B cell (primary cell): ENCODE data around the gene DTL. TPM values are rescaled to one million over a fixed set of nuclear protein-coding genes. Genes with fewer than 3 reads are reported as not detected.

Source experiments
- ATAC-seq: fragments of 200-7000 bp; cut with Tn5 transposase; one replicate; pipeline ENCODE4 v1.10.0; 2021; ENCODE audit warnings: low read depth, mild to moderate bottlenecking, moderate number of reproducible peaks, moderate library complexity
- CTCF ChIA-PET: fragments of 350-600 bp; sonication (Branson Sonifier 250); formaldehyde crosslinking; loops from one replicate; lab custom pipeline; 2021; ENCODE audit warnings: antibody characterized with exemption, inconsistent platforms; lab: Charles Lee
- POLR2A ChIA-PET: fragments of 350-600 bp; sonication (Branson Sonifier 250); formaldehyde crosslinking; loops from one replicate; lab custom pipeline; 2021; ENCODE audit warnings: antibody characterized with exemption; lab: Charles Lee
- DNase-seq: peaks from one replicate; pipeline ENCODE4 v3.0.0; 2013
- H2AFZ ChIP-seq: 2 replicates; pipeline ENCODE4 v1.6.1; 2012; ENCODE audit warnings: mild to moderate bottlenecking, low read depth, low read length; ENCODE audit not compliant: insufficient read depth, poor library complexity, severe bottlenecking
- H3K27ac ChIP-seq, 2 donors: 1 replicate in 1 of 2; 2 replicates in 1 of 2; pipeline ENCODE4 v1.5.1; 2012 to 2013; ENCODE audit warnings: low read length in 2 of 2, mild to moderate bottlenecking in 2 of 2, moderate library complexity in 1 of 2
- H3K27me3 ChIP-seq, 4 experiments: fragments of 200-600 bp in 1 of 4; sonication (generic) in 1 of 4; replicated peaks in 1 of 4; 1 replicate in 2 of 4; 2 replicates in 2 of 4; pipeline versions ENCODE4 v1.6.1 to v1.7.0; 2013 to 2016; ENCODE audit warnings: low read length in 3 of 4, mild to moderate bottlenecking in 2 of 4, mixed read lengths in 1 of 4, moderate library complexity in 1 of 4; ENCODE audit not compliant: insufficient read depth in 4 of 4, control insufficient read depth in 3 of 4; ENCODE audit errors: control extremely low read depth in 1 of 4
- H3K36me3 ChIP-seq, 2 experiments: replicated peaks in 1 of 2; 1 replicate in 1 of 2; 2 replicates in 1 of 2; pipeline versions ENCODE4 v1.6.1 to v1.7.1; 2013; ENCODE audit warnings: low read length in 1 of 2; ENCODE audit not compliant: insufficient read depth in 2 of 2, control insufficient read depth in 1 of 2; ENCODE audit errors: control extremely low read depth in 1 of 2, extremely low read depth in 1 of 2
- H3K4me1 ChIP-seq, 2 donors: fragments of 200-600 bp in 1 of 2; sonication (generic) in 1 of 2; 1 replicate in 1 of 2; 2 replicates in 1 of 2; pipeline versions ENCODE4 v1.5.1 to v1.6.1; 2013 to 2017; ENCODE audit warnings: low read length in 2 of 2; ENCODE audit not compliant: control insufficient read depth in 2 of 2, insufficient read depth in 2 of 2
- H3K4me2 ChIP-seq: replicated peaks from 2 replicates; pipeline ENCODE3; 2012; ENCODE audit warnings: mild to moderate bottlenecking, low read depth, low read length; ENCODE audit not compliant: poor library complexity, severe bottlenecking
- H3K4me3 ChIP-seq, 5 experiments: fragments of 200-600 bp in 1 of 5; sonication (generic) in 1 of 5; 1 replicate in 3 of 5; 2 replicates in 2 of 5; pipeline versions ENCODE4 v1.5.1 to v1.7.0; 2011 to 2016; ENCODE audit warnings: low read length in 4 of 5, mild to moderate bottlenecking in 4 of 5, low read depth in 2 of 5, control low read depth in 1 of 5, moderate library complexity in 1 of 5; ENCODE audit not compliant: insufficient read depth in 1 of 5; ENCODE audit errors: control extremely low read depth in 1 of 5, extremely low read depth in 1 of 5
- H3K79me2 ChIP-seq: fragments of 200-600 bp; sonication (generic); one replicate; pipeline ENCODE4 v1.6.0; 2016; ENCODE audit warnings: low read length; ENCODE audit not compliant: control insufficient read depth, insufficient read depth
- H3K9ac ChIP-seq: fragments of 200-600 bp; sonication (generic); 2 replicates; pipeline ENCODE4 v1.6.1; 2017; ENCODE audit warnings: mild to moderate bottlenecking, low read length, moderate library complexity
- H3K9me3 ChIP-seq, 3 donors: one replicate each; pipeline versions ENCODE4 v1.6.1 to v1.7.1; 2013; ENCODE audit warnings: low read length in 2 of 3; ENCODE audit not compliant: control insufficient read depth in 2 of 3, insufficient read depth in 1 of 3; ENCODE audit errors: control extremely low read depth in 1 of 3
- H4K20me1 ChIP-seq: 2 replicates; pipeline ENCODE4 v1.6.0; 2012; ENCODE audit warnings: mild to moderate bottlenecking, low read length; ENCODE audit not compliant: insufficient read depth, control insufficient read depth, poor library complexity, severe bottlenecking
- H3K27ac Mint-ChIP-seq: one replicate; pipeline ENCODE4 v1.8.0; 2021; ENCODE audit warnings: mixed read lengths
- H3K27me3 Mint-ChIP-seq: one replicate; pipeline ENCODE4 v1.8.0; 2021; ENCODE audit warnings: mixed read lengths
- H3K4me1 Mint-ChIP-seq: one replicate; pipeline ENCODE4 v1.8.0; 2021; ENCODE audit warnings: mixed read lengths
- H3K4me3 Mint-ChIP-seq: one replicate; pipeline ENCODE4 v1.8.0; 2021; ENCODE audit warnings: mixed read lengths
- H3K9me3 Mint-ChIP-seq: one replicate; pipeline ENCODE4 v1.8.0; 2022; ENCODE audit warnings: mixed read lengths; ENCODE audit not compliant: insufficient read depth
- EZH2 ChIP-seq: IDR thresholded peaks from 2 replicates; pipeline ENCODE4 v1.6.1; 2012; ENCODE audit warnings: borderline replicate concordance, low read depth, mild to moderate bottlenecking, moderate library complexity, low read length; ENCODE audit not compliant: insufficient read depth, poor library complexity, severe bottlenecking
- WGBS: methylation state at CpG from one replicate; pipeline ENCODE4 v1.1.5; 2013; ENCODE audit warnings: missing lambda C conversion rate; ENCODE audit not compliant: insufficient coverage; 5-methylcytosine and 5-hydroxymethylcytosine counted together
- intact Hi-C: fragments of 100-400 bp; cut with micrococcal nuclease; formaldehyde crosslinking; loops from one replicate; pipeline ENCODE4 v1.10.0; 2022
- polyA plus RNA-seq: library from polyadenylated mRNA; depleted of rRNA; stranded (reverse); fragments of >200 nt; gene quantifications from 2 replicates; pipeline ENCODE4 v1.2.3, GENCODE V29; 2012
- total RNA-seq, 2 donors: library from RNA; stranded (reverse); fragments of 120-200 nt in 1 of 2; gene quantifications; 1 replicate in 1 of 2; 2 replicates in 1 of 2; pipeline versions ENCODE4 v1.2.3 to v1.2.4, GENCODE V29; 2013 to 2022
- TF ChIP-seq, protein P1 (sequence below): fragments of 200-600 bp; IDR thresholded peaks from one replicate; pipeline ENCODE4 v1.8.0; 2022; ENCODE audit warnings: antibody characterized with exemption, mild to moderate bottlenecking

Gene DTL
- total and polyA plus RNA-seq, 2 donors (not counting 1 experiment from before 2014, with no cell fraction given): 0.37 to 0.39 TPM

DNA sequence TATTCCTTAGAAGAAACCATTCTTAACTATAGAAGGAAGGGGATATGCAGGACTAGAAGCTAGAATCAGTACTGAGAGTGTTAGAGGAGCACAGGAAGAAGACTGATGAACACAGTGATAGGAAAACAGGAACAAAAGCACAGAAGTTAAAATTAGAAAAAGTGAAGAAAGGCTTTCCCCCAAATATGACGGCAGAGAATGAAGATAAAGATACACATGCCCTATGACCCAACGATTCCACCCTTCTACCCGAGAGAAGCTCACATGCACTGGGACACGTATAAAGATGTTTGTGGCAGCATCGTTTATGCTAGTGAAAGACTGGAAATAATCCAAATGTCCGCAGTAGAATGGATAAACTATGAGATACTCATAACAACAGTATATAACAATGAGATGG is 74.2 kb downstream of the DTL start:
- Histone ChIP-seq H3K27ac (no peak overlapping the region), H2AFZ (no peak overlapping the region), H3K36me3 (no peaks in the 10 kb centered on the region), H3K4me1 (no peaks in the 10 kb centered on the region), H3K9me3 (no peaks in the 10 kb centered on the region), H3K4me3 (no peak overlapping the region), H3K4me2 (no peak overlapping the region), H4K20me1 (no peaks in the 10 kb centered on the region), H3K9ac (no peak overlapping the region), H3K79me2 (no peaks in the 10 kb centered on the region), H3K27me3 (no peaks in the 10 kb centered on the region)
- no peak for ATAC-seq
- Mint-ChIP-seq H3K4me1 (no peaks in the 10 kb centered on the region), H3K27ac (no peak overlapping the region), H3K4me3 (no peak overlapping the region), H3K27me3 (no peaks in the 10 kb centered on the region), H3K9me3 (no peaks in the 10 kb centered on the region)
- no peak for DNase-seq
- TF ChIP-seq, protein P1, sequence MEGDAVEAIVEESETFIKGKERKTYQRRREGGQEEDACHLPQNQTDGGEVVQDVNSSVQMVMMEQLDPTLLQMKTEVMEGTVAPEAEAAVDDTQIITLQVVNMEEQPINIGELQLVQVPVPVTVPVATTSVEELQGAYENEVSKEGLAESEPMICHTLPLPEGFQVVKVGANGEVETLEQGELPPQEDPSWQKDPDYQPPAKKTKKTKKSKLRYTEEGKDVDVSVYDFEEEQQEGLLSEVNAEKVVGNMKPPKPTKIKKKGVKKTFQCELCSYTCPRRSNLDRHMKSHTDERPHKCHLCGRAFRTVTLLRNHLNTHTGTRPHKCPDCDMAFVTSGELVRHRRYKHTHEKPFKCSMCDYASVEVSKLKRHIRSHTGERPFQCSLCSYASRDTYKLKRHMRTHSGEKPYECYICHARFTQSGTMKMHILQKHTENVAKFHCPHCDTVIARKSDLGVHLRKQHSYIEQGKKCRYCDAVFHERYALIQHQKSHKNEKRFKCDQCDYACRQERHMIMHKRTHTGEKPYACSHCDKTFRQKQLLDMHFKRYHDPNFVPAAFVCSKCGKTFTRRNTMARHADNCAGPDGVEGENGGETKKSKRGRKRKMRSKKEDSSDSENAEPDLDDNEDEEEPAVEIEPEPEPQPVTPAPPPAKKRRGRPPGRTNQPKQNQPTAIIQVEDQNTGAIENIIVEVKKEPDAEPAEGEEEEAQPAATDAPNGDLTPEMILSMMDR: no peak
- no peak for TF ChIP-seq EZH2
- intact Hi-C loops: no loop called here
- ChIA-PET CTCF (no interaction called here), POLR2A (no interaction called here)
- no CpG with 5 or more reads among the region's 6 CpGs for WGBS

DNA sequence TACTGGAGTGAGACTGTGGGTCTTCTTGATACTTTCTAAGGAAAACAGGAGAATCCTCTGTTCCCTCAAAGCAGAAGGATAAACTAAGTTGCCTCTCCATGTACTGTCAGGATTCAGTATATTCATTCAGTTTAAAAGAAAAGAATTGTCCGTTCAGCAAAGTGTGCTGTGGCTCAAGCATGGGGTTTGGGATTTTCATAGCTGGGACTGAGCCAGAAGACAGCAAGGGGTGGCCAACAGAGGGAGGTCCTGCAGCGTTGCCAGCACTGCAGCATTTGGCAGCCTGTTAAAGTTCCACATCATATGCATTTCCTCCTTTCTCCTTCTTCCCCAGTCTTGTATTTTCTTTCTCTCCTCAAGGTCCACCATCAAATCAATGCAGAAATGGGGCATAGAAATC is 75.1 kb downstream of the DTL start:
- Histone ChIP-seq H3K9ac (no peak overlapping the region), H3K79me2 (no peaks in the 10 kb centered on the region), H3K4me2 (no peak overlapping the region), H3K9me3 (no peaks in the 10 kb centered on the region), H3K4me1 (no peaks in the 10 kb centered on the region), H3K27me3 (no peaks in the 10 kb centered on the region), H3K27ac (no peak overlapping the region), H2AFZ (no peak overlapping the region), H3K4me3 (no peak overlapping the region), H3K36me3 (no peaks in the 10 kb centered on the region), H4K20me1 (no peaks in the 10 kb centered on the region)
- Mint-ChIP-seq H3K4me3 (no peak overlapping the region), H3K27me3 (no peaks in the 10 kb centered on the region), H3K9me3 (no peaks in the 10 kb centered on the region), H3K4me1 (no peaks in the 10 kb centered on the region), H3K27ac (no peak overlapping the region)
- DNase-seq: no peak
- no peak for TF ChIP-seq EZH2
- TF ChIP-seq, protein P1: no peak
- intact Hi-C loops: no loop called here
- WGBS: 43% methylated on average over 1 of the region's 2 CpGs
- ChIA-PET CTCF (no interaction called here), POLR2A (no interaction called here)
- no peak for ATAC-seq
